Nucleus accumbens (tissue), 56 donors: Measurements from ENCODE around the gene CEP72.
A peak's percentile ranks its signal among the peaks of the same experiment; 100 is the strongest.
"Not testable (repeated sequence)": the region's sequence is repeated elsewhere in the genome, so short reads cannot be mapped to it uniquely, and the experiment has no call there.

ENCODE experiments used
- DNase-seq, 56 donors: peaks; one replicate each; lab custom pipeline; 2025; lab: John Stamatoyannopoulos, UW

Gene CEP72

DNA sequence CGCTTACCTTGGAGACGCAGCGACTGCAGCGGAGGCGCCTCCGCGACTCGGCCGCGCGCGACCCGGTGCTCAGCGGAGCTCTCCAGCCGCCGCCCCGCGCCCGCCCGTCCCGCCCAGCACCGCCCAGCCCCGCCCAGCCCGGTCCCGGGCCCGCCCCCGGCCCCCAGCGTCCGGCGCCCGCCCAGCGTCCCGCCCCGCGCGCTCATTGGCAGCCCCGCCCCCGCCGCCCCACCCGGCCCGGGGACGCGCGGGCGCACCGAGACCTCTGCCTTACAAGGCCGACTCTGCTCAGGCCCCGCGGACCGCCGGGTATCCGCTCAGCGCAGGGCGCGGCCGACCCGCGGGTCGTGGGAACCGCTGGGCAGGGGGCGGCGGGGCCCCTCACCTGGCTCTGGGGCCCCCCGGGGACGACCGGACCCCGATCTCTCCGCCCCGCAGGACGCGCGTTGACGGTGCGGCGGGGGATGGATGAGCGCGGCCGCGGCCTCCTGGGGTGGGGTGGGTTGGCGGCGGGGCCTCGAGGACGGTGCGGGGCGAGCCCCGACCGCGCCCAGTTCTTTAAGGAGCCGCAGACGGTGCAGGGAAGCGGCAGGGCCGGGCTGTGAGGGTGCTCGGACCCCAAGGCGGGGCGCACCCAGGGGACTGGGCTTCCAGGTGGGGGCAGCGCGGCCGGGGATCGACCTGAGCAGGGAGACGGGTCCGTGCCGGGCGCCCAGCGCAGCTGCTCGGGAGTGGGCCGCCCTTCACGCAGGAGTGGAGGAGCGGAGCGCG is 81.3 kb downstream of the CEP72 start, which contains the start of gene TPPP:
TPPP (minus strand) TSS at position 82 of the 771 bp plus-strand sequence. CDS start 15,292 bp downstream, outside the sequence.
- DNase-seq = peak in 55 of 56 donors; percentile 38 to 100 (median 86)

DNA sequence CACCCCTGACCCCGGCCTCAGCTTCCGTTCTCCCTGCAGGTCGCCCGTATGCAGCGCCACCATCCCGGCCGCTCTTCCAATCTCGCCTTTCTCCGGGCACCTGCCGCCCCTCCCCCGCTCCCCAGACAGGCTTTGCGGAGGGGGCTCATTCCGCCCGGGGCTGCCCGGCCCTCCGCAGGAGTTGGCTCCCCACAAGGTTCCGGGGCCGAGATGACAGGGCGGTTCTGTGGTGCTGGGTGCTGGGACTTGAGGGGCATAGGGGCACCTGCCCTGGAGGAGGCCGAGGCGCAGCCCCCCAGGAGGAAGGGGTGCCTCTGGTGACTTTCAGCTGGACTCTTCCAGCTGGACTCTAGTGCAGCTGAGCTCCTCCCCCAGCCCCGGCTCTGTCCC is 81.9 kb downstream of the CEP72 start:
- not testable (repeated sequence) for DNase-seq

DNA sequence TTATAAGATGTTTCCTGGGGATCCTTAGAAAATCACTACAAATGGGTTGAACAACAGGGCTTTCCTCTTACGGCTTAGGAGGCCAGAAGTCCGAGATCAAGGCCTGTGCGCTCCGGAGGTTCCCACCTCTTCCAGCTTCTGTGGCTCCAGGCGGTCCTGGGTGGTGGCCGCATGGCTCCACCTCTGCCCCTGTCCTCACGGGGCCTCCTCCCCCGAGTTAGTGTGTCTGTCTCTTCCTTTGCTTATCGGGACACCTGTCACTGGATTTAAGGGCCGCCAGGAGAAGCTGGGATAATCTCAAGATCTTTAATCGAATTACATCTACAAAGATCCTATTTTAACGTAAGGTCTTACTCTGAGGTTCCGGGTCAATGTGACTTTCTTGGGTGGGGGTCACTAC is 83.3 kb downstream of the CEP72 start:
- DNase-seq = not testable (repeated sequence)

DNA sequence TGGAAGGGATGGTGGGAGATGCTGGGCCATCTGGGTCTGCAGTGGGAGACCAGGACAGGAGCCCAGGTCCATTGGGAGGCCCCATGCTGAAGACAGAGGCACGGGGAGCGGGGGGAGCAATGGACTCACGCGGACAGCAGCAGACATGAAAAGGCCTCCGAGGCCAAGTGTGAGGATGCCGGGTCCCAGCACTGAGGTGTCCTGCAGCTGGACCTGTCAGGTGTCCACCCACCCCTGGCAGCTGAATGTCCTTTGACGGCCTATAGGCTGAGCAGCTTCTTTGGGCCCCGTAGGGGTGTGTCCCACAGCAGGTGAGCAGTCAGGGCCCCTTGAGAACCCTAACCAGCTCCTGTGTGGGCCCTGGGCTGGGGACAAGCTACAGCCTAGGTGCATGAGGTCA is 84.1 kb downstream of the CEP72 start:
- DNase-seq = not testable (repeated sequence)

DNA sequence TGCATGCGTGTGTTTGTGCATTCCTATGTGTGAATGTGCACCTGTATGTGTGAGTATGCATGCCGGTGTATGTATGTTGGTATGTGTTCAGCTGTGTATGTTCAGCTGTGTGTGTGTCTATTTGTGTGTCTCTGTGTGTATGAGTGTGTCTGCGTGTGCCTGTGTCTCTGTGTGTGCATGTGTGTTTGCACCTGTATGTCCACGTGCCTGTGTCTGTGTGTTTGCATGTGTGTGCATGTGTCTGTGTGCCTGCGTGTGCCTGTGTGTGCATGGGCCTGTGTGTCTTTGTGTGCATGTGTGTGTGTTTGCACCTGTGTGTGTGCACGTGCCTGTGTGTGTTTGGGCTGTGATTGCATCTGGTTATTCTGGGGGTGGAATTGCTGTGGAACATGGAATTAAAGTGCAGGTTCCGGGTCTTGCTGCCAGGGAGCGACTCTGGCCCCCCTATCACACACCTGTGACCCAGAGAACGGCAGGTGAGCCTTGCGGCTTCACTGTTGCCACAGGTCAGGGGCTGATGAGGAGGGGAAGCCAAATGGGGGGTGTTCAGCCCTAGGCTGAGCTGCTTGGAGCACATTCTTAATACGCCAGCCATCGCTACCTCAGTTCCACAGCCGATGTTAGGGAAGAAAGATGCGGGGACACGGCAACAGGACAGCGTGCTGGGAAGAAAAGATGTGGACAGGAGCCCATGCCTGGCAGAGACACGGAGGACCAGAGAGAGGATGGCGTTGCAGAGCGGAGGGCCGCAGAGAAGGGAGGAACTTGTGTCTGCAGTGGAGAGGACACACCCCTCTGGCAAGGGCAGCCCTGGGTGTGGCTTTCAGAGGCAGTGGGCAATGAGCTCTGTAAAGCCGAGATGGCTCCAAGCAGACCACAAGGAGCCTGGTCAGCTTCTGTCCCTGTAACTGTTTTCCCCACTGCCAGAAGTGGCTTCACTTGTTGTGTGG is 84.9 kb downstream of the CEP72 start:
- DNase-seq = not testable (repeated sequence)
